ENCODE data around the gene CLDN6. TPM values are rescaled to one million over a fixed set of nuclear protein-coding genes. Genes with fewer than 3 reads are reported as not detected.

The CLDN6 gene
- total and polyA plus RNA-seq, 9 of the 15 experiments (the other 6 are each of a cell fraction or from before 2014, with no cell fraction given): 0.22 to 0.75 (median 0.38) TPM; not detected in 3

- peak; percentile 78 for TF ChIP-seq EGR1 (conservative IDR thresholded peaks at IDR 0.05)
- TF ChIP-seq JUND (IDR thresholded peaks at IDR 0.05; ENCODE audit: borderline replicate concordance, low read depth, low read length): peak; percentile 56; the same call in 1 of the 2 replicates
- no peak; the same call in 2 of the 3 replicates for TF ChIP-seq JUND (tag; IDR thresholded peaks at IDR 0.05; ENCODE audit: borderline replicate concordance, low read depth, low read length)
- TF ChIP-seq NRF1 (conservative IDR thresholded peaks at IDR 0.05 in 1 of 2, IDR thresholded peaks at IDR 0.05 in 1 of 2): peak; percentile 75 to 79
- no peak for TF ChIP-seq MECOM (CRISPR knock-in tag; IDR thresholded peaks at IDR 0.05)
These were observed 9.3 kb downstream of the CLDN6 start (continued) for GRCh38 chr16:3008690-3009037.

- ChIA-PET CTCF (ENCODE audit: low intra/inter-chr PET ratio) (no interaction called here), POLR2A (interaction anchor here (0.6 to 3.2 kb wide), 10 partner anchors 11 to 853 kb away, joined by 3 to 29 read pairs (median 3); partner anchors contain the start of gene TNFRSF12A)
- Histone ChIP-seq H3K9ac (ENCODE audit: insufficient read depth in 1 of 2, low read depth in 2 of 2, low read length in 2 of 2) (peak overlapping the region; percentile 78 to 90), H3K27me3 (ENCODE audit: control insufficient read depth in 2 of 2, insufficient read depth in 2 of 2, low read length in 2 of 2) (no peaks in the 10 kb centered on the region), H3K4me2 (ENCODE audit: insufficient read depth, low read length) (peak overlapping the region; percentile 90), H3K4me1 (replicated peaks in 1 of 2; ENCODE audit: control insufficient read depth in 2 of 2, insufficient read depth in 2 of 2, low read length in 2 of 2) (peaks cover 36 to 73% of the 10 kb centered on the region in 2 experiments), H3K79me2 (ENCODE audit: control insufficient read depth, insufficient read depth, low read length) (peaks cover 22% of the 10 kb centered on the region), H3K4me3 (peak overlapping the region; percentile 8; the same call in 1 of the 2 replicates), H3K36me3 (ENCODE audit: control insufficient read depth, insufficient read depth, low read length) (peaks cover 3% of the 10 kb centered on the region; the same call in 2 of the 3 replicates), H4K20me1 (replicated peaks; ENCODE audit: control insufficient read depth, insufficient read depth, low read length) (no peaks in the 10 kb centered on the region), H3K9me3 (replicated peaks; ENCODE audit: control insufficient read depth, insufficient read depth, low read depth, low read length) (no peaks in the 10 kb centered on the region), H3K9me1 (ENCODE audit: control insufficient read depth, insufficient read depth, low read length) (no peaks in the 10 kb centered on the region), H3K27ac (ENCODE audit: extremely low read depth, low read depth, low read length) (peak overlapping the region; percentile 90), H2AFZ (ENCODE audit: low read depth, low read length) (peak overlapping the region; percentile 73)
- 3% methylated on average over 17 of the region's 17 CpGs for WGBS (ENCODE audit: insufficient coverage, low coverage, missing lambda C conversion rate)
- intact Hi-C loops (cut with micrococcal nuclease) (loop anchor here (1.0 kb wide), 1 partner anchor 12 kb away; the partner anchor contains the start of gene TNFRSF12A), in situ Hi-C loops (cut with MboI) (no loop called here)
- peak; percentile 1; the same call in 1 of the 3 replicates for ATAC-seq
- DNase-seq (ENCODE audit: extremely low read depth in 1 of 4, low spot score in 3 of 4): peak; percentile 46 to 73 (median 59)
- BruUV-seq (replicated peaks): no TSS peak
- FAIRE-seq: no peak
- TF ChIP-seq ZNF41 (CRISPR knock-in tag; conservative IDR thresholded peaks at IDR 0.05) (no peak), SMARCB1 (IDR thresholded peaks at IDR 0.05; ENCODE audit: insufficient read length, low read depth) (no peak), PTRF (tag; IDR thresholded peaks at IDR 0.05) (no peak), ZFP91 (CRISPR knock-in tag; IDR thresholded peaks at IDR 0.05) (no peak), CREB3L1 (IDR thresholded peaks at IDR 0.05; ENCODE audit: borderline replicate concordance, low read depth) (peak; percentile 29; the same call in 1 of the 2 replicates), CHD2 (IDR thresholded peaks at IDR 0.05; ENCODE audit: low read depth, low read length) (peak; percentile 74; the same call in 1 of the 2 replicates)
These were observed 9.9 kb downstream of the CLDN6 start for GRCh38 chr16:3007957-3008689.

Measured in K562 (cell line).